GM12873 (cell line): ENCODE measurements around the gene FAF1.

Experiments used
- TF ChIP-seq, protein P1 (sequence below): IDR thresholded peaks from 2 replicates; pipeline ENCODE4 v1.5.1; 2012; ENCODE audit warnings: low read depth, mild to moderate bottlenecking, moderate library complexity, low read length, control low read depth; ENCODE audit not compliant: insufficient read depth; ENCODE audit errors: missing control alignments

Gene FAF1

GRCh38 chr1:50502147-50502546 lies 457.9 kb downstream of the FAF1 start:
- TF ChIP-seq, protein P1, sequence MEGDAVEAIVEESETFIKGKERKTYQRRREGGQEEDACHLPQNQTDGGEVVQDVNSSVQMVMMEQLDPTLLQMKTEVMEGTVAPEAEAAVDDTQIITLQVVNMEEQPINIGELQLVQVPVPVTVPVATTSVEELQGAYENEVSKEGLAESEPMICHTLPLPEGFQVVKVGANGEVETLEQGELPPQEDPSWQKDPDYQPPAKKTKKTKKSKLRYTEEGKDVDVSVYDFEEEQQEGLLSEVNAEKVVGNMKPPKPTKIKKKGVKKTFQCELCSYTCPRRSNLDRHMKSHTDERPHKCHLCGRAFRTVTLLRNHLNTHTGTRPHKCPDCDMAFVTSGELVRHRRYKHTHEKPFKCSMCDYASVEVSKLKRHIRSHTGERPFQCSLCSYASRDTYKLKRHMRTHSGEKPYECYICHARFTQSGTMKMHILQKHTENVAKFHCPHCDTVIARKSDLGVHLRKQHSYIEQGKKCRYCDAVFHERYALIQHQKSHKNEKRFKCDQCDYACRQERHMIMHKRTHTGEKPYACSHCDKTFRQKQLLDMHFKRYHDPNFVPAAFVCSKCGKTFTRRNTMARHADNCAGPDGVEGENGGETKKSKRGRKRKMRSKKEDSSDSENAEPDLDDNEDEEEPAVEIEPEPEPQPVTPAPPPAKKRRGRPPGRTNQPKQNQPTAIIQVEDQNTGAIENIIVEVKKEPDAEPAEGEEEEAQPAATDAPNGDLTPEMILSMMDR: no peak

DNA sequence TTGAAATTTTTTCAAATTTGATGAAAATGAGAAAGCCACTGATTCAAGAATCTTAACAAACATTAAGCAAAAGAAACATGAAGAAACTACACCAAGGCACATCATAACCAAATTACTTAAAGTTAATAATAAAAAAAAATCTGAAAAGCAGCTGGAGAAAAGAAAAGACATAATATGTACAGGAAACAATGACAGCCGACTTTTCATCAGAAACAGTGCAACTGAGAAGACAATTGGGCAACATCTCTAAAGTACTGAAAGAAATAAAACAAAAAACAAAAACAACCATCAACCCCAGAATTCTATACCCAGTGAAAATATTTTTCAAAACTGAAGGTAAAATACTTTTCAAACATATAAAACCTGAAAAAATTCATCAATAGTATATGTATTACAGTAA lies 463.1 kb downstream of the FAF1 start:
- TF ChIP-seq, protein P1: no peak

DNA sequence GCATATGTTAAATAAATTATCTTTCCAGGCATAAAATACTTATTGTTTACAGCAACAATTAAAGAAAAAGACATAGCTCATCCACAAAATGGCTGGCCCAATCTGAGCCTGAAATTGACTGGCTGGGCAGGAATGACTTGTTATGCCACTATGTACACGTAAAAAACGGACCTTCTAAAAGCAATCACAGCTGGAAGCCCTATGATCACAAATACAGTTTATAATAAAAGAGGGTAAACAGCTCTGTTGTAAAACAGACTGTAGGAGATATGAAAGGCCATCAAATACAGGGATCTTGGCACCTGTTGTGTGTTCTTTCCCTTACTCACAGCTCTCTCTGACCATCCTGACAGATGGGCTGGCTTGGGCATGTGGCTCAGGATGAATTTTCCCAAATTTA lies 466.4 kb downstream of the FAF1 start:
- TF ChIP-seq, protein P1: no peak

DNA sequence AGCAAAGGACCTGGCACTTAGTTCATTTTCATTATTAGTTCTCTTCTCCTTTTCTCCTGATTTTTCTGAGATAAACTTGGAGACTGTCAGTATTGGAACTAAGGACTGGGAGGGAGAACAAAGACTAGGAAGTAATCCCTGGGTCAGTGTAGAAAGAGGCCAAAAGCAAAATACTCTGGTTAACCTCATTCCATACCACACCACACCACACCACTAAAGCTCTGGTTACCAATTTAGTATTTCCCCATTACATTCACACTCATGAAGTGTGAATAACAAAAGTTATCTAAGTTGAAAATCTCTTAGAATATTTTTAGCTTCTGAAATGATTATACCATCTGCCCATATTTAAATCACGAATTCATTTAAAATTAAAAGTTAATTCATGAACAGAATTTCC lies 467.9 kb downstream of the FAF1 start:
- TF ChIP-seq, protein P1: no peak

DNA sequence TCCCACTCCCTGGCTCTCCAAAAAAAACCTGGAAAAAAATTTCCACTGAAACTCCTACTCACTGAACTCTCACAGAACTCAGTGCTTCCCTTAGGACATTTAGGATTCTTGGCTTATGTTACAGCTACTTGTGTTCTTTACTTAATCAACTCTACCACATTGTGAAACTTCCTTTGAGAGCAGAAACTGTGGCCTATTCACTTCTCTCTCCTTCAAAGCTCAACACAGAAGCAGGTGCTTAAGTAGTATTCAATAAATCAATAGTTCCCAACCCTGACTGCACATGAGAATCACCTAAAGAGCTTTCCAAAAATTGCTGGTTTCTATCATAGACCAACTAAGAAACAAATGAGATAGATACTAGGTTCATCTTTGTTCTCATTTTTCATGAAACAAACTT lies 468.9 kb downstream of the FAF1 start:
- TF ChIP-seq, protein P1: no peak

GRCh38 chr1:50490640-50491039 lies 469.4 kb downstream of the FAF1 start:
- TF ChIP-seq, protein P1: no peak

GRCh38 chr1:50488876-50489275 lies 471.2 kb downstream of the FAF1 start:
- TF ChIP-seq, protein P1: no peak
